CD8-positive, alpha-beta memory T cell (primary cell): Measurements from ENCODE around the gene SRRM4. TPM values are rescaled to one million over a fixed set of nuclear protein-coding genes. Genes with fewer than 3 reads are reported as not detected.
"Not testable (repeated sequence)": the region's sequence is repeated elsewhere in the genome, so short reads cannot be mapped to it uniquely, and the experiment has no call there.

Source experiments
- CTCF ChIA-PET: fragments of 350-600 bp; sonication (Branson Sonifier 250); formaldehyde crosslinking; loops from one replicate; lab custom pipeline; 2021; ENCODE audit warnings: antibody characterized with exemption; lab: Charles Lee
- POLR2A ChIA-PET: fragments of 350-600 bp; sonication (Branson Sonifier 250); formaldehyde crosslinking; loops from one replicate; lab custom pipeline; 2021; ENCODE audit warnings: antibody characterized with exemption; lab: Charles Lee
- DNase-seq, 5 donors: peaks; one replicate each; pipeline versions ENCODE4 v3.0.0 to v3.0.0-alpha.2; 2020 to 2022; ENCODE audit warnings: mixed read lengths in 1 of 5
- H3K27ac ChIP-seq: one replicate; pipeline ENCODE4 v1.7.0; 2013; ENCODE audit warnings: low read depth, mild to moderate bottlenecking, low read length, moderate library complexity
- H3K27me3 ChIP-seq: 2 replicates; pipeline ENCODE4 v1.7.0; 2013; ENCODE audit warnings: low read length, mild to moderate bottlenecking; ENCODE audit not compliant: insufficient read depth, poor library complexity, severe bottlenecking
- H3K36me3 ChIP-seq: 2 replicates; pipeline ENCODE4 v1.7.0; 2013; ENCODE audit warnings: mild to moderate bottlenecking, low read length, moderate library complexity; ENCODE audit not compliant: insufficient read depth
- H3K4me1 ChIP-seq: 2 replicates; pipeline ENCODE4 v1.7.0; 2013; ENCODE audit warnings: mild to moderate bottlenecking, low read length, moderate library complexity; ENCODE audit not compliant: insufficient read depth
- H3K4me3 ChIP-seq: 2 replicates; pipeline ENCODE4 v1.7.0; 2013; ENCODE audit warnings: mild to moderate bottlenecking, low read length
- H3K9me3 ChIP-seq: 2 replicates; pipeline ENCODE4 v1.7.0; 2013; ENCODE audit warnings: mild to moderate bottlenecking, low read length
- H3K27ac Mint-ChIP-seq, 8 donors: one replicate each; pipeline ENCODE4 v1.8.0; 2020 to 2021; ENCODE audit warnings: mixed read lengths in 8 of 8, mild to moderate bottlenecking in 6 of 8, inconsistent platforms in 3 of 8, moderate library complexity in 3 of 8
- H3K27me3 Mint-ChIP-seq, 2 donors: one replicate each; pipeline ENCODE4 v1.8.0; 2020 to 2021; ENCODE audit warnings: mixed read lengths in 2 of 2, mild to moderate bottlenecking in 1 of 2, moderate library complexity in 1 of 2
- H3K36me3 Mint-ChIP-seq, 3 donors: one replicate each; pipeline ENCODE4 v1.8.0; 2020 to 2021; ENCODE audit warnings: mixed read lengths in 3 of 3, inconsistent platforms in 1 of 3, mild to moderate bottlenecking in 1 of 3
- H3K4me1 Mint-ChIP-seq, 3 donors: one replicate each; pipeline ENCODE4 v1.8.0; 2020 to 2021; ENCODE audit warnings: mixed read lengths in 3 of 3, inconsistent platforms in 1 of 3, mild to moderate bottlenecking in 1 of 3
- H3K4me3 Mint-ChIP-seq, 7 donors: one replicate each; pipeline ENCODE4 v1.8.0; 2020 to 2021; ENCODE audit warnings: mixed read lengths in 7 of 7, mild to moderate bottlenecking in 6 of 7, moderate library complexity in 4 of 7, inconsistent platforms in 2 of 7
- H3K9me3 Mint-ChIP-seq, 5 donors: one replicate each; pipeline ENCODE4 v1.8.0; 2020 to 2022; ENCODE audit warnings: mixed read lengths in 5 of 5, mild to moderate bottlenecking in 3 of 5, moderate library complexity in 2 of 5, inconsistent platforms in 1 of 5
- polyA plus RNA-seq: library from polyadenylated mRNA; unstranded; fragments of 300-500 nt; fragmentation: Illumina TruSeq; gene quantifications from one replicate; pipeline ENCODE4 v1.2.3, GENCODE V29; 2021
- total RNA-seq, 2 experiments: library from RNA; stranded (reverse); gene quantifications; one replicate each; pipeline ENCODE4 v1.2.3, GENCODE V29; 2021

The SRRM4 gene
- total and polyA plus RNA-seq, 3 experiments from 2014 or later = not detected

DNA sequence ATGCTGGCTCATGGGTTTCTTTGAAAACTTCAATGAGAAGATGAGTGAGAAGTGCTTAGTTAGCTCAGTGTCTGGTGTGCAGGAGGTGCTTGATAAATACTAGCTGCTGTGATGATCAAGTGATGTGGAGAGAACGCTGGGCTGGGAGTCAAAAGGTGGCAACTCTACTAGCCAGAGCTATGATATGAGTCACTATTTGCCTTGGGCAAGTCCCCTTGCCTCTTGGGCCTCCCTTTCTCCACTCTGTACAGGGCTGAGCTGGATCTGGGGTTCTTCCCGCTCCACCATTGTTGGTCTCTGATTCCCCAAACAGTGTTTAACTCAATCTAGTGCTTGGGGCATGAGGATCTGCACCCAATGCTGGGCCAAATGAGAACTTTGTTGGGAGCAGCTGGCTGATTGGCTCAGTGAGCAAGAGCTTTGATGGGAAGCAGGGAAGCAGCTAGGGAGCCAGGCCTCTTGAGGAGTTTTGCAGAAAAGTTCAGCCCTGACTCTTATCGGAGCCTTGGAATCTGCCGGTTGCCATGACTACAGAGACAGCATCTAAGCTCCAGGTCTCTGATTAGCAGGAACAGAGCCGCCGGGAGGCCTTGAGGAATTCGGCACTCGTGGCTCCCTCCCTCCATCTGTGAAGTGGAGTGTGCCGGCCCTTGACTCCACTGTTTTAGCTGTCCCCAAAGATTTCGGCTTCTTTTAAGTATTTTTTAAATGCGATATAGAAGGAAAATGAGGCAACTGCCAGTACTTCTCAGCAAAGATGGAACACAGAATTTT lies 115.3 kb downstream of the SRRM4 start:
- Mint-ChIP-seq H3K4me3 (no peak overlapping the region), H3K9me3 (peaks cover 10 to 22% (median 13%) of the 10 kb centered on the region in 5 donors), H3K4me1 (no peaks in the 10 kb centered on the region), H3K27ac (peak overlapping the region in 1 of 8 donors; percentile 72), H3K27me3 (no peaks in the 10 kb centered on the region), H3K36me3 (peaks cover 0 to 4% (median 0%) of the 10 kb centered on the region in 3 donors)
- H3K9me3 ChIP-seq = no peaks in the 10 kb centered on the region
- POLR2A ChIA-PET = no interaction called here
- CTCF ChIA-PET = no interaction called here
- H3K36me3 ChIP-seq = no peaks in the 10 kb centered on the region
- no peak overlapping the region for H3K27ac ChIP-seq
- no peak for DNase-seq
- no peaks in the 10 kb centered on the region for H3K4me1 ChIP-seq
- no peak overlapping the region for H3K4me3 ChIP-seq
- H3K27me3 ChIP-seq = no peaks in the 10 kb centered on the region

DNA sequence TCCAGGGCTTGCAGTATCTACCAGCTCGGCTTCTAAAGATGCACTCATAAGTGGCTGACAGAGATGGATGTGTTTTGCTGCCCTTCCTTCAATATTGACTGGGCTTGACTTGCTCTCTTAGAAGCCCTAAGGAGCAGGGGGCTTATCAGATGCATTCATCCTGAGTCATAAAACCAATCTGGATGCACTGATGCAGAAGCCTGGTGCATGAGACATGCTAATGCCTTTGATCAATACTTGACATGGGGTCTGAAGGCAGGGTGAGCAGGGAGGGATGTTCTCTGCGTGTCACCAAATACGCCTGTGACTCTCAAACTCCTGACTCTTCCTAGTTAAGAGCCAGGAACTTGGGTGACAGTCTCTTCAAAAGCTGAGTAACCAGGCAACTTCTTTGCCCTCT lies 119.6 kb downstream of the SRRM4 start:
- H3K4me1 ChIP-seq = no peaks in the 10 kb centered on the region
- H3K27ac ChIP-seq = no peak overlapping the region
- no peak overlapping the region for H3K4me3 ChIP-seq
- Mint-ChIP-seq H3K27ac (no peak overlapping the region), H3K36me3 (peaks cover 0 to 4% (median 0%) of the 10 kb centered on the region in 3 donors), H3K4me3 (no peak overlapping the region), H3K9me3 (peaks cover 10 to 18% (median 13%) of the 10 kb centered on the region in 5 donors), H3K4me1 (no peaks in the 10 kb centered on the region), H3K27me3 (no peaks in the 10 kb centered on the region)
- ChIA-PET POLR2A (no interaction called here), CTCF (no interaction called here)
- H3K9me3 ChIP-seq = no peaks in the 10 kb centered on the region
- no peaks in the 10 kb centered on the region for H3K27me3 ChIP-seq
- no peaks in the 10 kb centered on the region for H3K36me3 ChIP-seq
- no peak for DNase-seq

DNA sequence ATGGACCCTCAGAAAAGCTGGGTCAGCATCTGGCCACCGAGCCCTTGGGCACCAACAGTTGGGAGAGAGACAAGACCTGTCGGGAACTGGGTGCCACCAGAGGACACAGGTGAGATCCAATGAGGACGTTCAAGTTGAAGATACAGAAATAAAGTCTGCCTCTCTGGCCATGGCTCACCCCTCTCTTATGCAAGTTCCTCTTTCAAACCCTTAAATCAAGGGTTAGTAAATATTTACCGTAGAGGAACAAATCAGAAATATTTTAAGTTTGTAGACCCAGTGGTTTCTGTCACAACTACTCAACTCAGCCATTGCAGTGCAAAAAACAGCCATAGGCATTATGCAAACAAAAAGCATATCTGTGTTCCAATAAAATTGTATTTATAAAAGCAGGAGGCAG lies 120.9 kb downstream of the SRRM4 start:
- Mint-ChIP-seq H3K27ac (no peak overlapping the region), H3K4me1 (no peaks in the 10 kb centered on the region), H3K4me3 (no peak overlapping the region), H3K27me3 (no peaks in the 10 kb centered on the region), H3K36me3 (peaks cover 0 to 4% (median 0%) of the 10 kb centered on the region in 3 donors), H3K9me3 (peaks cover 10 to 17% (median 13%) of the 10 kb centered on the region in 5 donors)
- Histone ChIP-seq H3K36me3 (no peaks in the 10 kb centered on the region), H3K4me1 (no peaks in the 10 kb centered on the region), H3K4me3 (no peak overlapping the region), H3K9me3 (no peaks in the 10 kb centered on the region), H3K27ac (no peak overlapping the region), H3K27me3 (no peaks in the 10 kb centered on the region)
- ChIA-PET POLR2A (no interaction called here), CTCF (no interaction called here)
- no peak for DNase-seq

DNA sequence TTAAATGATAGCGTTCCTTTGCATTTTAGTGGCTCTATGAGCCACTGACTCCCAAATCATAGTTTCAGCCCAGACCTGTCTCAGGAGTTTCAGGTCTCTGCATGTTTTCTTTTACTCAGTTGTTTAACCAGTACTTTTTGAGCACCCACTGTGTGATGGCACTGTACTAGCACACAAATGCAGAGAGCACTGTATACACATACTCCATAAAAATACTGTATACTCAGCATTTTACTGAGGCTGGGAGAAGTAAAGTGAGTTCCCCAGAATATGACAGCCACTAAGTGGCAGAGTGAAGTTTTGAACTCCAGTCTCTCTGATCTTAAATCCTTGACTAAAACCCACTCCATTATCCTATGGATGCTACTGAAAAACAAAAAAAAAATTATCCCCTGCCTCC lies 121.4 kb downstream of the SRRM4 start:
- Mint-ChIP-seq H3K4me3 (no peak overlapping the region), H3K9me3 (peaks cover 8 to 13% (median 10%) of the 10 kb centered on the region in 5 donors), H3K27ac (no peak overlapping the region), H3K27me3 (no peaks in the 10 kb centered on the region), H3K4me1 (no peaks in the 10 kb centered on the region), H3K36me3 (peaks cover 0 to 4% (median 0%) of the 10 kb centered on the region in 3 donors)
- Histone ChIP-seq H3K4me3 (no peak overlapping the region), H3K36me3 (no peaks in the 10 kb centered on the region), H3K27me3 (no peaks in the 10 kb centered on the region), H3K4me1 (no peaks in the 10 kb centered on the region), H3K27ac (no peak overlapping the region), H3K9me3 (no peaks in the 10 kb centered on the region)
- ChIA-PET POLR2A (no interaction called here), CTCF (no interaction called here)
- no peak for DNase-seq

DNA sequence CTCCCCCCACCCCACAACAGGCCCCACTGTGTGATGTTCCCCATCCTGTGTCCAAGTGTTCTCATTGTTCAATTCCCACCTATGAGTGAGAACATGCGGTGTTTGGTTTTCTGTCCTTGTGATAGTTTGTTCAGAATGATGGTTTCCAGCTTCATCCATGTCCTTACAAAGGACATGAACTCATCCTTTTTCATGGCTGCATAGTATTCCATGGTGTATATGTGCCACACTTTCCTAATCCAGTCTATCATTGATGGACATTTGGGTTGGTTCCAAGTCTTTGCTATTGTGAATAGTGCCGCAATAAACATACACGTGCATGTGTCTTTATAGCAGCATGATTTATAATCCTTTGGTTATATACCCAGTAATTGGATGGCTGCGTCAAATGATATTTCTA lies 123.6 kb downstream of the SRRM4 start:
- H3K4me3 ChIP-seq, H3K27ac ChIP-seq, H3K36me3 ChIP-seq, DNase-seq, H3K27me3 Mint-ChIP-seq, H3K9me3 Mint-ChIP-seq, H3K27me3 ChIP-seq, H3K36me3 Mint-ChIP-seq, POLR2A ChIA-PET, H3K4me3 Mint-ChIP-seq, CTCF ChIA-PET, H3K4me1 Mint-ChIP-seq, H3K4me1 ChIP-seq, H3K9me3 ChIP-seq: not testable (repeated sequence)
- H3K27ac Mint-ChIP-seq = peak overlapping the region in 1 of 8 donors; percentile 62

DNA sequence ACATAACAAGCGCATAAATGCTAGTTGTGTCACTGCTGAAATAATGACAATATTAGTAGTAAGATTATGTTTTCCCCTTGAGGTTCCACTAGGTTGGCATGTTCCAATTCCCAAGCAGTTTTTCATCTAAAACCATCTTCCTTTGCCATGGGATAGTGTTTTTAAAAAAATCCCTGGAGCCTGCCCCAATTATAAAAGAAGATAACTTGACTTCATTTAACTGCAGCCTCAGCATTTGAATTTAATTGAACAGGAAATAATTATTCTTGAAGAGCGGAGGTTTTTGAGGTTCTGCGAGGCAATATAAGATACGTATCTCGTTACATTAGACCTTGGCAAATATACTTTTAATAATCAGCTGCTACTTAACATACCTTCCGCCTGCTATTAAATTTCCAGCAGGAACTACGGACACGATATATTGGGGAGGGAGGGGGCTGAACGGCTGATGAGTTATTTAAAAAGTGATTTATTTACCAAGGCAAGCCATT lies 132.2 kb downstream of the SRRM4 start:
- Histone ChIP-seq H3K4me3 (no peak overlapping the region), H3K27ac (no peak overlapping the region), H3K36me3 (no peaks in the 10 kb centered on the region), H3K9me3 (no peaks in the 10 kb centered on the region), H3K27me3 (no peaks in the 10 kb centered on the region), H3K4me1 (no peaks in the 10 kb centered on the region)
- Mint-ChIP-seq H3K4me3 (no peak overlapping the region), H3K27ac (peak overlapping the region in 1 of 8 donors; percentile 61), H3K36me3 (no peaks in the 10 kb centered on the region), H3K27me3 (peaks cover 3 to 4% of the 10 kb centered on the region in 2 donors), H3K4me1 (no peaks in the 10 kb centered on the region), H3K9me3 (peaks cover 0 to 4% (median 0%) of the 10 kb centered on the region in 5 donors)
- no peak for DNase-seq
- POLR2A ChIA-PET = no interaction called here
- CTCF ChIA-PET = no interaction called here

DNA sequence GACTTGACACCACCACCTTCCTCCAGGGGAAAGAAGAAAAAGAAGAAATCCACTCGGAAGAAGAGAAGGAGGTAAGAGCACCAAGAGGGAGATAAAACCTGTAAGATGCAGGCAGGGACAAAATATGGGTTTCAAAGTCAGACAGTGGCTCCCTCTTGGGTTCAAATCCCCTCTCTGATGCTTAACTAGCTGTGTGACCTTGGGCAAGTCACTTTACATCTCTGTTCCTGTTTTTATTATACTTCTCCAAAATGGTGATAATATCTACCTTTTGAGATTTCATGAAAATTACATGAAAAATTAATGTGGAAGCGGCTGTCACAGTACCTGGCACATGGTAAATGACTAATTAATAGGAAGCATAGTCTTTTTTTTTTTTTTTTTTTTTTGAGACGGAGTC lies 133.0 kb downstream of the SRRM4 start:
- CTCF ChIA-PET = interaction anchor here (1.2 kb wide), 1 partner anchor 11 kb away, joined by 4 read pairs; no protein-coding TSS in a partner anchor

DNA sequence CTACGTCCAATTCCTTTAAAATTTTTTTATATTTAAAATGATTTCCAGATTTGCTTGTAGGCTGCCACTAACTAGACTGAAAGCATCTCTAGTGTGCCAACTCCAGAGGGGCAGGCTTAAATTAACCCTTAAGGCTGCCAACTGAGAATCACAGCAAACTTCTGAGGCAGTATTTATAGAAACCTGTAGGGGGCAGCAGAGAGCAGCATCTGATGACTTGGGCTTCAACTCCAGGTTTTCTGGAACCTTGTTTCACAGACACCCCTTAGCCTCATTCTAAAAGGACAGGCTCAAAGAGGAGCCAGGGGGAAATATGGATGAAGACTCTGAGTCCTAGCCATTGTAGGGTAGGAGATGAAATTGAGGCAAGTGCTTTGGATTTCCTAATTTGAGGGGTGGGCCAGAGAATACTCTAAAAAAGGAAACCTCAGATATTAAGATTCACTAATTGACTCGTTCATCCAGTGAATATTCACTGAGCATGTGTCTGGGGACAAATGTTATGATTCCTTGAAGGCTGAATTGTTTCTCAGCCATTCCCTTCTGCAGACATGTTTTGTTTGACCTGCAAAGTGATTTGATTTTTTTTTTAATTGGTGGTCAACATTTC lies 134.1 kb downstream of the SRRM4 start:
- H3K4me3 Mint-ChIP-seq = no peak overlapping the region
- no peaks in the 10 kb centered on the region for H3K4me1 Mint-ChIP-seq
- Histone ChIP-seq H3K9me3 (no peaks in the 10 kb centered on the region), H3K4me1 (no peaks in the 10 kb centered on the region), H3K27ac (no peak overlapping the region), H3K36me3 (no peaks in the 10 kb centered on the region), H3K4me3 (no peak overlapping the region), H3K27me3 (no peaks in the 10 kb centered on the region)
- H3K27ac Mint-ChIP-seq = no peak overlapping the region
- no peaks in the 10 kb centered on the region for H3K9me3 Mint-ChIP-seq
- ChIA-PET POLR2A (no interaction called here), CTCF (interaction anchor here (1.2 kb wide), 1 partner anchor 10 kb away, joined by 4 read pairs; no protein-coding TSS in a partner anchor)
- DNase-seq = peak in 1 of 5 donors; percentile 2
- H3K36me3 Mint-ChIP-seq = no peaks in the 10 kb centered on the region
- H3K27me3 Mint-ChIP-seq = peaks cover 3 to 4% of the 10 kb centered on the region in 2 donors

More for the DNA sequence above, 133.0 kb downstream of the SRRM4 start:
- H3K4me1 ChIP-seq = no peaks in the 10 kb centered on the region
- Mint-ChIP-seq H3K27ac (no peak overlapping the region), H3K4me3 (no peak overlapping the region), H3K9me3 (peaks cover 0 to 2% (median 0%) of the 10 kb centered on the region in 5 donors), H3K4me1 (no peaks in the 10 kb centered on the region), H3K36me3 (no peaks in the 10 kb centered on the region), H3K27me3 (peaks cover 3 to 4% of the 10 kb centered on the region in 2 donors)
- no peak overlapping the region for H3K4me3 ChIP-seq
- no peak for DNase-seq
- H3K9me3 ChIP-seq = no peaks in the 10 kb centered on the region
- POLR2A ChIA-PET = no interaction called here
- H3K36me3 ChIP-seq = no peaks in the 10 kb centered on the region
- no peaks in the 10 kb centered on the region for H3K27me3 ChIP-seq
- H3K27ac ChIP-seq = no peak overlapping the region
